ENCODE results near the gene EIF4E3.

The EIF4E3 gene

DNA sequence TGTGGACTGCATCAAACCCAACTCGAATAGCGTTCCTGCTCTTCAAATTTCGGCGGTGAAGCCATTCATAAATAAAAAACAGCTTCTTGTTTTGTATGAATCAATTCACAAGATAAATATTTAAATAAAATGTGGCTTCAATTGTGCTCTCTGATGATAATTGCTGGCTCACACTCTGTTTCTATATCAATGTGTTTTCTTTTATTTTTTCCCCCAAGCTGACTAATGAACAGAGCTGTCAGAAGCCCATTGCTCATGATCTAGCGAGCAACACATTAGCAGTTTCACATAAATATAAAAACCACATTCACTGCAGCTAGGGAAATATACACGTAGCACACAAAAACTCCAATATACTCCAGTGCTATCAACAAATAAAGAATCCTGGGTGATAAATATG is 96.7 kb downstream of the EIF4E3 start:
- no peaks in the 10 kb centered on the region for H3K36me3 ChIP-seq (ENCODE audit: control insufficient read depth in 2 of 2, insufficient read depth in 2 of 2, low read length in 2 of 2)
- H3K4me1 ChIP-seq (ENCODE audit: control insufficient read depth, insufficient read depth, low read length), result no peaks in the 10 kb centered on the region
- H3K9me3 ChIP-seq (ENCODE audit: control insufficient read depth in 2 of 2, low read length in 2 of 2), result no peaks in the 10 kb centered on the region
- H3K4me3 ChIP-seq (ENCODE audit: low read length in 2 of 2), result no peak overlapping the region
- H3K27ac ChIP-seq (ENCODE audit: low read length), result no peak overlapping the region
- H3K27me3 ChIP-seq (ENCODE audit: control insufficient read depth in 1 of 2, insufficient read depth in 2 of 2, low read length in 2 of 2), result no peaks in the 10 kb centered on the region
- H3K9ac ChIP-seq (ENCODE audit: low read length in 2 of 2), result no peak overlapping the region

DNA sequence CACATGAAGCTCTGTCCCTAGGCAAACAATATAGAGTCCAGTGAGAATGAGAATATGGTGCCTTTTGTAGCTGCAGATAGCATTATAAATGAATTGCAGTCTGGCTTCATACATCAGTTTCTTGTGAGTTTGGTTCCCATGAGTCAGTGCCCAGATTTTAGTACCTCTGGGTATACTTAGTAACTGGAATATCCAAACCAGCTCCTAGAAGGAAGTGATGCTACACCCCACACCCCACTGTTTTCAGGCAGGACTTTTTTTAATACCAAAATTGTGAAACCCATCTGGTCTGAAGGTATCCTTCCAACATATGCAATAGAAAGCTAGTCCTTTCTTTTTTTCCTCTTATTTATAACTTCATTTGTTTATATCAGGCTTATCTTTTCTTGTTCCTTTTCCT is 99.5 kb downstream of the EIF4E3 start:
- Histone ChIP-seq H3K27ac (ENCODE audit: low read length) (no peak overlapping the region), H3K36me3 (ENCODE audit: control insufficient read depth in 2 of 2, insufficient read depth in 2 of 2, low read length in 2 of 2) (no peaks in the 10 kb centered on the region), H3K9me3 (ENCODE audit: control insufficient read depth in 2 of 2, low read length in 2 of 2) (no peaks in the 10 kb centered on the region), H3K9ac (ENCODE audit: low read length in 2 of 2) (no peak overlapping the region), H3K4me3 (ENCODE audit: low read length in 2 of 2) (no peak overlapping the region), H3K27me3 (ENCODE audit: control insufficient read depth in 1 of 2, insufficient read depth in 2 of 2, low read length in 2 of 2) (no peaks in the 10 kb centered on the region), H3K4me1 (ENCODE audit: control insufficient read depth, insufficient read depth, low read length) (no peaks in the 10 kb centered on the region)

Data from stomach smooth muscle (tissue), 2 donors.